Activated CD4-positive, alpha-beta T cell treated with anti-CD3 and anti-CD28 coated beads for 4 hours (primary cell): ENCODE measurements around the gene CD151.

Experiments used
- DNase-seq, 2 donors: peaks; one replicate each; pipeline ENCODE4 v3.0.0-alpha.2; 2020

The CD151 gene

GRCh38 chr11:829847-830294 lies 2.9 kb upstream of the CD151 start:
- DNase-seq, result no peak

GRCh38 chr11:830295-831117 lies 2.2 kb upstream of the CD151 start:
- peak; percentile 41 to 42 for DNase-seq

GRCh38 chr11:831118-831864 lies 1.5 kb upstream of the CD151 start:
- DNase-seq, result no peak

- DNase-seq, result no peak
Observed at GRCh38 chr11:831961-832528, 707 bp upstream of the CD151 start.

- peak in 1 of 2 donors; percentile 36 for DNase-seq
Observed at GRCh38 chr11:833114-833791, 501 bp downstream of the CD151 start.

- DNase-seq, result no peak
Observed at GRCh38 chr11:833849-834311, 1.1 kb downstream of the CD151 start.

- no peak for DNase-seq
Observed at GRCh38 chr11:834371-835316, 1.9 kb downstream of the CD151 start.

GRCh38 chr11:836274-836673 lies 3.5 kb downstream of the CD151 start:
- no peak for DNase-seq

- no peak for DNase-seq
Observed at GRCh38 chr11:836700-837099, 3.9 kb downstream of the CD151 start.

GRCh38 chr11:837189-837989 lies 4.6 kb downstream of the CD151 start:
- DNase-seq, result no peak

GRCh38 chr11:837990-838307 lies 5.2 kb downstream of the CD151 start:
- DNase-seq, result no peak

GRCh38 chr11:838441-839279 lies 5.9 kb downstream of the CD151 start:
- DNase-seq, result no peak

GRCh38 chr11:839280-839623 lies 6.5 kb downstream of the CD151 start:
- no peak for DNase-seq

- no peak for DNase-seq
Observed at GRCh38 chr11:839875-840617, 7.3 kb downstream of the CD151 start.

- DNase-seq, result no peak
Observed at GRCh38 chr11:841981-842369, 9.2 kb downstream of the CD151 start.

GRCh38 chr11:842370-843002 lies 9.7 kb downstream of the CD151 start, which contains the start of the genes POLR2L and TSPAN4:
Gene POLR2L, minus strand, starts transcription at chr11:842529. Its CDS starts 21 bp downstream, at chr11:842508.
Gene TSPAN4, plus strand, starts transcription at chr11:842852. Its CDS starts 7,453 bp downstream, at chr11:850305.
- DNase-seq, result peak; percentile 87 to 88

GRCh38 chr11:843086-843734 lies 10.5 kb downstream of the CD151 start:
- DNase-seq, result no peak
